H1 (cell line): Measurements from ENCODE around the gene MITF.

Experiments
- CREB1 ChIP-seq: IDR thresholded peaks from 2 replicates; pipeline ENCODE4 v1.6.1; 2012; ENCODE audit warnings: inconsistent platforms
- EZH2 ChIP-seq: fragments of 200-600 bp; sonication (generic); IDR thresholded peaks from 2 replicates; pipeline ENCODE4 v1.7.1; 2012; ENCODE audit warnings: low read depth, mild to moderate bottlenecking, moderate library complexity, low read length, inconsistent platforms; ENCODE audit not compliant: severe bottlenecking
- PHF8 ChIP-seq: fragments of 200-600 bp; sonication (generic); conservative IDR thresholded peaks from 2 replicates; pipeline ENCODE4 v1.7.1; 2012; ENCODE audit warnings: low read depth, mild to moderate bottlenecking, inconsistent platforms, low read length, moderate library complexity
- POLR2A ChIP-seq, 2 experiments: IDR thresholded peaks; 1 replicate in 1 of 2; 2 replicates in 1 of 2; pipeline ENCODE4 v1.6.1; 2011; ENCODE audit warnings: low read depth in 2 of 2, low read length in 2 of 2, mild to moderate bottlenecking in 2 of 2; ENCODE audit errors: control extremely low read depth in 1 of 2
- POLR2AphosphoS5 ChIP-seq: IDR thresholded peaks from 2 replicates; pipeline ENCODE4 v1.6.1; 2011; ENCODE audit warnings: low read depth, low read length
- SIN3A ChIP-seq, 2 experiments: IDR thresholded peaks in 1 of 2; conservative IDR thresholded peaks in 1 of 2; 2 replicates each; pipeline ENCODE4 v1.6.1; 2011 to 2012; ENCODE audit warnings: low read length in 2 of 2, improper control_type of control experiment in 1 of 2, low read depth in 1 of 2, mild to moderate bottlenecking in 1 of 2
- SIRT6 ChIP-seq: IDR thresholded peaks from one replicate; pipeline ENCODE4 v1.7.1; 2012; ENCODE audit warnings: low read length, inconsistent platforms
- SP4 ChIP-seq: IDR thresholded peaks from 2 replicates; pipeline ENCODE4 v1.6.1; 2012; ENCODE audit warnings: low read length, inconsistent platforms
- TF ChIP-seq, protein P1 (sequence below), 3 experiments: IDR thresholded peaks; 1 replicate in 2 of 3; 2 replicates in 1 of 3; pipeline versions ENCODE4 v1.5.1 to v1.6.1; 2011; ENCODE audit warnings: low read length in 3 of 3, mild to moderate bottlenecking in 3 of 3, inconsistent platforms in 2 of 3, low read depth in 1 of 3, moderate library complexity in 1 of 3; ENCODE audit not compliant: insufficient read depth in 1 of 3; ENCODE audit errors: control extremely low read depth in 1 of 3

- TF ChIP-seq, protein P1, sequence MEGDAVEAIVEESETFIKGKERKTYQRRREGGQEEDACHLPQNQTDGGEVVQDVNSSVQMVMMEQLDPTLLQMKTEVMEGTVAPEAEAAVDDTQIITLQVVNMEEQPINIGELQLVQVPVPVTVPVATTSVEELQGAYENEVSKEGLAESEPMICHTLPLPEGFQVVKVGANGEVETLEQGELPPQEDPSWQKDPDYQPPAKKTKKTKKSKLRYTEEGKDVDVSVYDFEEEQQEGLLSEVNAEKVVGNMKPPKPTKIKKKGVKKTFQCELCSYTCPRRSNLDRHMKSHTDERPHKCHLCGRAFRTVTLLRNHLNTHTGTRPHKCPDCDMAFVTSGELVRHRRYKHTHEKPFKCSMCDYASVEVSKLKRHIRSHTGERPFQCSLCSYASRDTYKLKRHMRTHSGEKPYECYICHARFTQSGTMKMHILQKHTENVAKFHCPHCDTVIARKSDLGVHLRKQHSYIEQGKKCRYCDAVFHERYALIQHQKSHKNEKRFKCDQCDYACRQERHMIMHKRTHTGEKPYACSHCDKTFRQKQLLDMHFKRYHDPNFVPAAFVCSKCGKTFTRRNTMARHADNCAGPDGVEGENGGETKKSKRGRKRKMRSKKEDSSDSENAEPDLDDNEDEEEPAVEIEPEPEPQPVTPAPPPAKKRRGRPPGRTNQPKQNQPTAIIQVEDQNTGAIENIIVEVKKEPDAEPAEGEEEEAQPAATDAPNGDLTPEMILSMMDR (IDR thresholded peaks at IDR 0.05; ENCODE audit: control extremely low read depth in 1 of 3, insufficient read depth in 1 of 3, low read depth in 1 of 3, low read length in 3 of 3): no peak
- TF ChIP-seq EZH2 (no peak), POLR2AphosphoS5 (no peak), SIN3A (conservative IDR thresholded peaks at IDR 0.05 in 1 of 2, IDR thresholded peaks at IDR 0.05 in 1 of 2; ENCODE audit: low read depth in 1 of 2, low read length in 2 of 2) (no peak), CREB1 (no peak), POLR2A (IDR thresholded peaks at IDR 0.05; ENCODE audit: control extremely low read depth in 1 of 2, low read depth in 2 of 2, low read length in 2 of 2) (no peak), SIRT6 (no peak), PHF8 (no peak), SP4 (no peak)
Observed at GRCh38 chr3:69867941-69868505, 128.8 kb downstream of the MITF start.
